Liver (tissue), 1 donor: ENCODE measurements around the gene TMEM63C.

Experiments used
- FOXA1 ChIP-seq: IDR thresholded peaks from 2 replicates; pipeline ENCODE4 v1.6.1; 2016; ENCODE audit warnings: antibody characterized with exemption
- REST ChIP-seq: IDR thresholded peaks from 2 replicates; pipeline ENCODE4 v1.6.1; 2016; ENCODE audit warnings: antibody characterized with exemption, mild to moderate bottlenecking
- YY1 ChIP-seq: IDR thresholded peaks from 2 replicates; pipeline ENCODE4 v1.6.1; 2016; ENCODE audit warnings: antibody characterized with exemption, mild to moderate bottlenecking

GRCh38 chr14:77221241-77221871 lies 39.8 kb downstream of the TMEM63C start:
- no peak for TF ChIP-seq REST
- no peak for TF ChIP-seq FOXA1
- no peak for TF ChIP-seq YY1
